ENCODE measurements around the gene FKBP5.

The FKBP5 gene

GRCh38 chr6:35587167-35587566, 101.5 kb downstream of the FKBP5 start:
- H3K27ac ChIP-seq (ENCODE audit: low read length), result no peak overlapping the region
- no peaks in the 10 kb centered on the region for H3K9me3 ChIP-seq (replicated peaks; ENCODE audit: insufficient read depth, low read length)
- H3K36me3 ChIP-seq (replicated peaks; ENCODE audit: insufficient read depth, low read length), result no peaks in the 10 kb centered on the region
- no peak overlapping the region for H3K9ac ChIP-seq (ENCODE audit: low read length)
- no peak overlapping the region for H3K4me2 ChIP-seq (ENCODE audit: low read depth, low read length)
- no peaks in the 10 kb centered on the region for H3K9me2 ChIP-seq (replicated peaks; ENCODE audit: insufficient read depth, low read length)
- no peak overlapping the region for H3K4me3 ChIP-seq (ENCODE audit: low read length)
- H2AFZ ChIP-seq (ENCODE audit: low read length), result no peak overlapping the region
- peaks cover 2% of the 10 kb centered on the region for H3K4me1 ChIP-seq (ENCODE audit: low read length)
- no peaks in the 10 kb centered on the region for H3K79me2 ChIP-seq (ENCODE audit: low read length)
- no peak for DNase-seq
- TF ChIP-seq CTCF (IDR thresholded peaks at IDR 0.05; ENCODE audit: low read length) (no peak), EZH2phosphoT487 (IDR thresholded peaks at IDR 0.05; ENCODE audit: low read length) (no peak)
- H3F3A ChIP-seq (ENCODE audit: insufficient read depth, low read length), result peaks cover 1% of the 10 kb centered on the region; the same call in 1 of the 2 replicates
- H3K27me3 ChIP-seq (replicated peaks; ENCODE audit: insufficient read depth, low read length), result no peaks in the 10 kb centered on the region
- H4K20me1 ChIP-seq (ENCODE audit: insufficient read depth, low read length), result no peaks in the 10 kb centered on the region

GRCh38 chr6:35586542-35586941, 102.2 kb downstream of the FKBP5 start:
- Histone ChIP-seq H3K27me3 (replicated peaks; ENCODE audit: insufficient read depth, low read length) (no peaks in the 10 kb centered on the region), H3K4me2 (ENCODE audit: low read depth, low read length) (no peak overlapping the region), H4K20me1 (ENCODE audit: insufficient read depth, low read length) (no peaks in the 10 kb centered on the region), H3K9me3 (replicated peaks; ENCODE audit: insufficient read depth, low read length) (no peaks in the 10 kb centered on the region), H3K79me2 (ENCODE audit: low read length) (no peaks in the 10 kb centered on the region), H3K9me2 (replicated peaks; ENCODE audit: insufficient read depth, low read length) (no peaks in the 10 kb centered on the region), H2AFZ (ENCODE audit: low read length) (no peak overlapping the region), H3K4me3 (ENCODE audit: low read length) (no peak overlapping the region), H3K9ac (ENCODE audit: low read length) (no peak overlapping the region), H3K36me3 (replicated peaks; ENCODE audit: insufficient read depth, low read length) (no peaks in the 10 kb centered on the region), H3K4me1 (ENCODE audit: low read length) (peaks cover 9% of the 10 kb centered on the region), H3F3A (ENCODE audit: insufficient read depth, low read length) (peaks cover 7% of the 10 kb centered on the region; the same call in 1 of the 2 replicates), H3K27ac (ENCODE audit: low read length) (no peak overlapping the region)
- no peak for TF ChIP-seq EZH2phosphoT487 (IDR thresholded peaks at IDR 0.05; ENCODE audit: low read length)
- no peak for TF ChIP-seq CTCF (IDR thresholded peaks at IDR 0.05; ENCODE audit: low read length)
- TF ChIP-seq EZH2 (optimal IDR thresholded peaks at IDR 0.05; ENCODE audit: low read depth, low read length), result no peak
- DNase-seq, result no peak

- H3F3A ChIP-seq (ENCODE audit: insufficient read depth, low read length), result peaks cover 7% of the 10 kb centered on the region; the same call in 1 of the 2 replicates
- no peak for TF ChIP-seq EZH2 (optimal IDR thresholded peaks at IDR 0.05; ENCODE audit: low read depth, low read length)
- no peak overlapping the region for H3K4me2 ChIP-seq (ENCODE audit: low read depth, low read length)
- H3K27ac ChIP-seq (ENCODE audit: low read length), result no peak overlapping the region
- H4K20me1 ChIP-seq (ENCODE audit: insufficient read depth, low read length), result no peaks in the 10 kb centered on the region
- peaks cover 10% of the 10 kb centered on the region for H3K4me1 ChIP-seq (ENCODE audit: low read length)
- H3K27me3 ChIP-seq (replicated peaks; ENCODE audit: insufficient read depth, low read length), result no peaks in the 10 kb centered on the region
- no peak for DNase-seq
- no peaks in the 10 kb centered on the region for H3K36me3 ChIP-seq (replicated peaks; ENCODE audit: insufficient read depth, low read length)
- no peaks in the 10 kb centered on the region for H3K9me2 ChIP-seq (replicated peaks; ENCODE audit: insufficient read depth, low read length)
- no peaks in the 10 kb centered on the region for H3K9me3 ChIP-seq (replicated peaks; ENCODE audit: insufficient read depth, low read length)
- H3K79me2 ChIP-seq (ENCODE audit: low read length), result no peaks in the 10 kb centered on the region
- H2AFZ ChIP-seq (ENCODE audit: low read length), result no peak overlapping the region
- no peak overlapping the region for H3K4me3 ChIP-seq (ENCODE audit: low read length)
- no peak overlapping the region for H3K9ac ChIP-seq (ENCODE audit: low read length)
Observed at GRCh38 chr6:35585658-35586057, 103.1 kb downstream of the FKBP5 start.

GRCh38 chr6:35583893-35584688, 104.6 kb downstream of the FKBP5 start:
- Histone ChIP-seq H4K20me1 (ENCODE audit: insufficient read depth, low read length) (no peaks in the 10 kb centered on the region), H3K36me3 (replicated peaks; ENCODE audit: insufficient read depth, low read length) (no peaks in the 10 kb centered on the region), H3K4me3 (ENCODE audit: low read length) (no peak overlapping the region), H3K9me3 (replicated peaks; ENCODE audit: insufficient read depth, low read length) (no peaks in the 10 kb centered on the region), H3K79me2 (ENCODE audit: low read length) (no peaks in the 10 kb centered on the region), H3F3A (ENCODE audit: insufficient read depth, low read length) (peaks cover 7% of the 10 kb centered on the region; the same call in 1 of the 2 replicates), H3K27ac (ENCODE audit: low read length) (no peak overlapping the region), H3K27me3 (replicated peaks; ENCODE audit: insufficient read depth, low read length) (no peaks in the 10 kb centered on the region), H3K4me1 (ENCODE audit: low read length) (peaks cover 10% of the 10 kb centered on the region), H3K9me2 (replicated peaks; ENCODE audit: insufficient read depth, low read length) (no peaks in the 10 kb centered on the region), H3K9ac (ENCODE audit: low read length) (no peak overlapping the region), H2AFZ (ENCODE audit: low read length) (no peak overlapping the region), H3K4me2 (ENCODE audit: low read depth, low read length) (no peak overlapping the region)
- DNase-seq, result peak; percentile 81
- peak; percentile 80 for TF ChIP-seq CTCF (IDR thresholded peaks at IDR 0.05; ENCODE audit: low read length)
- TF ChIP-seq EZH2 (optimal IDR thresholded peaks at IDR 0.05; ENCODE audit: low read depth, low read length), result no peak

All from MM.1S (cell line).